ENCODE data around the gene PPEF1. TPM values are rescaled to one million over a fixed set of nuclear protein-coding genes. Genes with fewer than 3 reads are reported as not detected.

Gene PPEF1
- polyA plus RNA-seq, 2 of the 4 experiments (the other 2 are of a cell fraction) = 1.0 to 1.9 TPM

GRCh38 chrX:18871161-18871890 is 163.9 kb downstream of the PPEF1 start:
- no peak for DNase-seq (ENCODE audit: low read depth in 1 of 2, low spot score in 1 of 2)
- no peak for ATAC-seq

GRCh38 chrX:18871970-18872369 is 164.5 kb downstream of the PPEF1 start:
- no peak for TF ChIP-seq TFCP2L1 (CRISPR knock-in tag; IDR thresholded peaks at IDR 0.05)
- no peak for TF ChIP-seq FOXS1 (CRISPR knock-in tag; IDR thresholded peaks at IDR 0.05)
- no peak for TF ChIP-seq EHMT2 (IDR thresholded peaks at IDR 0.05; ENCODE audit: low read depth)
- no peak for TF ChIP-seq FOSB (CRISPR knock-in tag; IDR thresholded peaks at IDR 0.05)
- TF ChIP-seq ZSCAN20 (CRISPR knock-in tag; IDR thresholded peaks at IDR 0.05) = no peak
- TF ChIP-seq FOSL2 (IDR thresholded peaks at IDR 0.05) = no peak
- no peak for TF ChIP-seq FOSL2 (CRISPR knock-in tag; IDR thresholded peaks at IDR 0.05)
- TF ChIP-seq KDM5A (IDR thresholded peaks at IDR 0.05) = no peak
- TF ChIP-seq CHD2 (IDR thresholded peaks at IDR 0.05; ENCODE audit: low read length, partially characterized antibody) = no peak
- TF ChIP-seq RARB (CRISPR knock-in tag; IDR thresholded peaks at IDR 0.05) = no peak
- no peak for TF ChIP-seq RNF2 (IDR thresholded peaks at IDR 0.05; ENCODE audit: borderline replicate concordance, low read depth)
- Histone ChIP-seq H3K9me3 (no peaks in the 10 kb centered on the region), H3K4me1 (peaks cover 24% of the 10 kb centered on the region), H3K27ac (peak overlapping the region in 1 of 2 experiments; percentile 77; a peak in 1 of 6 replicates), H3K4me3 (no peak overlapping the region), H3K4me2 (no peak overlapping the region)
- FAIRE-seq (no peak), ATAC-seq (no peak), DNase-seq (ENCODE audit: low read depth in 1 of 2, low spot score in 1 of 2) (no peak)
- CTCF ChIA-PET = interaction anchor here (1.9 to 2.1 kb wide), 2 partner anchors 10 to 14 kb away, joined by 4 to 6 read pairs; no protein-coding TSS in a partner anchor
- POLR2A ChIA-PET = no interaction called here
- 91% methylated on average over 6 of the region's 12 CpGs for WGBS (ENCODE audit: missing lambda C conversion rate)

More at GRCh38 chrX:18871161-18871890, 163.9 kb downstream of the PPEF1 start:
- no peak overlapping the region for H3K4me2 ChIP-seq
- FAIRE-seq = no peak
- H3K4me1 ChIP-seq = peaks cover 24% of the 10 kb centered on the region
- H3K9me3 ChIP-seq = no peaks in the 10 kb centered on the region
- ChIA-PET POLR2A (no interaction called here), CTCF (interaction anchor here (0.6 to 2.1 kb wide), 2 partner anchors 10 to 15 kb away, joined by 4 to 6 read pairs; no protein-coding TSS in a partner anchor)
- peak overlapping the region in 1 of 2 experiments; percentile 77; a peak in 1 of 6 replicates for H3K27ac ChIP-seq
- TF ChIP-seq ZNF302 (CRISPR knock-in tag; IDR thresholded peaks at IDR 0.05) (no peak), MYC (IDR thresholded peaks at IDR 0.05; ENCODE audit: borderline replicate concordance, low read length) (no peak), JUN (IDR thresholded peaks at IDR 0.05) (no peak), HEYL (CRISPR knock-in tag; IDR thresholded peaks at IDR 0.05) (no peak), POLR2AphosphoS2 (conservative IDR thresholded peaks at IDR 0.05; ENCODE audit: low read length) (no peak), RNF2 (IDR thresholded peaks at IDR 0.05; ENCODE audit: borderline replicate concordance, low read depth) (no peak)
- TF ChIP-seq, protein P1, sequence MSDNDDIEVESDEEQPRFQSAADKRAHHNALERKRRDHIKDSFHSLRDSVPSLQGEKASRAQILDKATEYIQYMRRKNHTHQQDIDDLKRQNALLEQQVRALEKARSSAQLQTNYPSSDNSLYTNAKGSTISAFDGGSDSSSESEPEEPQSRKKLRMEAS (IDR thresholded peaks at IDR 0.05) = no peak
- TF ChIP-seq, protein P2, sequence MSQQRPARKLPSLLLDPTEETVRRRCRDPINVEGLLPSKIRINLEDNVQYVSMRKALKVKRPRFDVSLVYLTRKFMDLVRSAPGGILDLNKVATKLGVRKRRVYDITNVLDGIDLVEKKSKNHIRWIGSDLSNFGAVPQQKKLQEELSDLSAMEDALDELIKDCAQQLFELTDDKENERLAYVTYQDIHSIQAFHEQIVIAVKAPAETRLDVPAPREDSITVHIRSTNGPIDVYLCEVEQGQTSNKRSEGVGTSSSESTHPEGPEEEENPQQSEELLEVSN (IDR thresholded peaks at IDR 0.05; ENCODE audit: borderline replicate concordance, low read depth) = no peak
- TF ChIP-seq, protein P3, sequence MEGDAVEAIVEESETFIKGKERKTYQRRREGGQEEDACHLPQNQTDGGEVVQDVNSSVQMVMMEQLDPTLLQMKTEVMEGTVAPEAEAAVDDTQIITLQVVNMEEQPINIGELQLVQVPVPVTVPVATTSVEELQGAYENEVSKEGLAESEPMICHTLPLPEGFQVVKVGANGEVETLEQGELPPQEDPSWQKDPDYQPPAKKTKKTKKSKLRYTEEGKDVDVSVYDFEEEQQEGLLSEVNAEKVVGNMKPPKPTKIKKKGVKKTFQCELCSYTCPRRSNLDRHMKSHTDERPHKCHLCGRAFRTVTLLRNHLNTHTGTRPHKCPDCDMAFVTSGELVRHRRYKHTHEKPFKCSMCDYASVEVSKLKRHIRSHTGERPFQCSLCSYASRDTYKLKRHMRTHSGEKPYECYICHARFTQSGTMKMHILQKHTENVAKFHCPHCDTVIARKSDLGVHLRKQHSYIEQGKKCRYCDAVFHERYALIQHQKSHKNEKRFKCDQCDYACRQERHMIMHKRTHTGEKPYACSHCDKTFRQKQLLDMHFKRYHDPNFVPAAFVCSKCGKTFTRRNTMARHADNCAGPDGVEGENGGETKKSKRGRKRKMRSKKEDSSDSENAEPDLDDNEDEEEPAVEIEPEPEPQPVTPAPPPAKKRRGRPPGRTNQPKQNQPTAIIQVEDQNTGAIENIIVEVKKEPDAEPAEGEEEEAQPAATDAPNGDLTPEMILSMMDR (IDR thresholded peaks at IDR 0.05) = no peak
- 85% methylated on average over 10 of the region's 10 CpGs for WGBS (ENCODE audit: missing lambda C conversion rate)
- no peak overlapping the region for H3K4me3 ChIP-seq

DNA sequence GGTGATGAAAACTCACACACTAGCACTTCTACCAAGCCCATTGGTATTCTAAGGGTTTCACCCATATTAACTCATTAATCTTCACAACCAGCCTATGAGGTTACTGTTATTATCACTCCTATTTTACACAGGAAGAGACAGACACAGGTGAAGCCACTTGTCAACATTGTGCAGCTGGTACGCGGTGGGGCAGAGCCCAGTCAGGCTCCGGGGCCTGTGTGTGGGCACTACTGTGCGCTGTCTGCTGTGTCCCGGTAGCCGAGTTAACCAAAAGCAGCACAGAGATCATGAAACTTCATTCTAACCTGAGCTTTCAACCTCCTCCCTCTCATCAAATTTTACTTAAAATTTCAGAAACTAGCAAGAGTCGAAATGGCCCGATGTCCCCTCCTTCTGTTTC is 165.2 kb downstream of the PPEF1 start:
- Histone ChIP-seq H3K4me2 (peak overlapping the region; percentile 52), H3K4me1 (peaks cover 24% of the 10 kb centered on the region), H3K9me3 (no peaks in the 10 kb centered on the region), H3K4me3 (no peak overlapping the region), H3K27ac (peak overlapping the region; percentile 77 to 82; a peak in 5 of 6 replicates)
- ChIA-PET POLR2A (no interaction called here), CTCF (interaction anchor here (1.9 kb wide), 1 partner anchor 11 kb away, joined by 4 read pairs; no protein-coding TSS in a partner anchor)
- DNase-seq (ENCODE audit: low read depth in 1 of 2, low spot score in 1 of 2) (no peak), FAIRE-seq (no peak), ATAC-seq (no peak)
- TF ChIP-seq JUNB (IDR thresholded peaks at IDR 0.05) (no peak), RARB (CRISPR knock-in tag; IDR thresholded peaks at IDR 0.05) (no peak), NR3C1 (IDR thresholded peaks at IDR 0.05) (no peak), CBX2 (IDR thresholded peaks at IDR 0.05; ENCODE audit: borderline replicate concordance, low read depth) (no peak), KDM5A (IDR thresholded peaks at IDR 0.05) (no peak), HOXB13 (CRISPR knock-in tag; IDR thresholded peaks at IDR 0.05; ENCODE audit: low read depth) (no peak), ZC3H11A (IDR thresholded peaks at IDR 0.05) (no peak), ESRRA (IDR thresholded peaks at IDR 0.05; ENCODE audit: borderline replicate concordance, low read length) (no peak), RAD21 (conservative IDR thresholded peaks at IDR 0.05 in 1 of 2, IDR thresholded peaks at IDR 0.05 in 1 of 2) (no peak)
- WGBS (ENCODE audit: missing lambda C conversion rate) = 90% methylated on average over 7 of the region's 8 CpGs
